Skeletal muscle satellite cell (primary cell): ENCODE measurements around the gene ABTB2.

Experiments used
- H3K27me3 ChIP-seq: 2 replicates; pipeline ENCODE4 v1.7.0; 2013; ENCODE audit warnings: low read length; ENCODE audit not compliant: control insufficient read depth, insufficient read depth
- H3K36me3 ChIP-seq: 2 replicates; pipeline ENCODE4 v1.7.0; 2013; ENCODE audit warnings: mild to moderate bottlenecking, control low read depth, low read length; ENCODE audit not compliant: insufficient read depth
- H3K4me1 ChIP-seq: 2 replicates; pipeline ENCODE4 v1.7.0; 2013; ENCODE audit warnings: low read length; ENCODE audit not compliant: control insufficient read depth, insufficient read depth
- H3K4me2 ChIP-seq: 2 replicates; pipeline ENCODE4 v1.7.0; 2013; ENCODE audit warnings: mild to moderate bottlenecking, low read length
- H3K4me3 ChIP-seq: 2 replicates; pipeline ENCODE4 v1.7.0; 2013; ENCODE audit warnings: low read length
- H3K9ac ChIP-seq: 2 replicates; pipeline ENCODE4 v1.7.0; 2013; ENCODE audit warnings: mild to moderate bottlenecking, low read depth, low read length, moderate library complexity
- H3K9me3 ChIP-seq: replicated peaks from 2 replicates; pipeline ENCODE4 v1.7.0; 2013; ENCODE audit warnings: mild to moderate bottlenecking, control low read depth, low read length

ABTB2 gene

GRCh38 chr11:34299284-34299972, 58.4 kb downstream of the ABTB2 start:
- Histone ChIP-seq H3K9me3 (no peaks in the 10 kb centered on the region), H3K9ac (no peak overlapping the region), H3K36me3 (no peaks in the 10 kb centered on the region), H3K4me2 (no peak overlapping the region), H3K4me1 (peaks cover 20% of the 10 kb centered on the region), H3K4me3 (no peak overlapping the region), H3K27me3 (peaks cover under 1% of the 10 kb centered on the region)

DNA sequence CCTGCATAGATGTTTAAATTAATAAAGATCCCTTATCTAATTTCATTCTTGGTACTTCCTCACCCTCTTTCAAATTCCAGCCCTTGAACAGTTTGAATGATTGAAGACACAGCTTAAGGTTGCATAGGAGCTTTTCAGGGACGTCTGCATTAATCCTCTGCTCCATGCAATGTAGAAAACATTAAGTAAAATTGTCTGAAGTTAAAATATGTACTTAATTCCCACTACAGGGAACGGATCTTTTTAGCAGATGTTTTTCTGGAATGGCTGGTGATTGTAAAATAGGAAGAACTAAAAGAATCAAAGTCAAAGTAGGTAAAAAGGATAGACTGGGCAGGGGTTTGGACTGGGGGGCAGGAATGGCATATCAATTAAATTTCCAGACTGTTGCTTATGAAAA, 58.9 kb downstream of the ABTB2 start:
- no peaks in the 10 kb centered on the region for H3K9me3 ChIP-seq
- no peak overlapping the region for H3K9ac ChIP-seq
- H3K36me3 ChIP-seq, result no peaks in the 10 kb centered on the region
- H3K27me3 ChIP-seq, result peaks cover 6% of the 10 kb centered on the region
- H3K4me3 ChIP-seq, result no peak overlapping the region
- H3K4me1 ChIP-seq, result peaks cover 20% of the 10 kb centered on the region
- H3K4me2 ChIP-seq, result no peak overlapping the region

- Histone ChIP-seq H3K9ac (no peak overlapping the region), H3K9me3 (no peaks in the 10 kb centered on the region)
Observed at GRCh38 chr11:34296412-34296811, 61.4 kb downstream of the ABTB2 start.

GRCh38 chr11:34292546-34292945, 65.3 kb downstream of the ABTB2 start:
- Histone ChIP-seq H3K9me3 (no peaks in the 10 kb centered on the region), H3K4me2 (no peak overlapping the region), H3K27me3 (peaks cover 26% of the 10 kb centered on the region), H3K9ac (no peak overlapping the region), H3K36me3 (no peaks in the 10 kb centered on the region), H3K4me3 (no peak overlapping the region), H3K4me1 (no peaks in the 10 kb centered on the region)

More at GRCh38 chr11:34296412-34296811, 61.4 kb downstream of the ABTB2 start:
- Histone ChIP-seq H3K4me2 (no peak overlapping the region), H3K4me1 (peaks cover 1% of the 10 kb centered on the region), H3K27me3 (peaks cover 15% of the 10 kb centered on the region), H3K4me3 (no peak overlapping the region), H3K36me3 (no peaks in the 10 kb centered on the region)

DNA sequence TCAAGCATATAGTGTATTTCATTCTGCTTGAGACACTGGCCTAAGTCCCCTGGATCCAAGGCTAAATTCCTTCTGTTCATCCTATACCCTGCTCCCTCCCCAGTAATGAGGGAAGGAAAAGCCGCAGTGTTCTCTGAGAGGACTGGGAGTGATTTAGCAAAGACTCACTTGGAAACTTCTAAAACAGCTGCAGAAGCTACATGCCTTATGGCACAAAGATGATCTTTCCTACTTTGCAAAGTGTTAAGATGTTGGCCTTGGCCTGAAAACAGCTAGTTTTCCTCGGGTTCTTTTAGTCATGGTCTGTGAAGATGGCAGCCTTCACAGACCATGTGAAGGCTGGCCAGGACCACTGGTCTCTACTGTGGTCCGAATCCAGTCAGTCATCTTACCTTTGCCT, 65.7 kb downstream of the ABTB2 start:
- H3K27me3 ChIP-seq, result peaks cover 26% of the 10 kb centered on the region
- H3K4me3 ChIP-seq, result no peak overlapping the region
- no peaks in the 10 kb centered on the region for H3K9me3 ChIP-seq
- no peak overlapping the region for H3K9ac ChIP-seq
- H3K4me2 ChIP-seq, result no peak overlapping the region
- H3K36me3 ChIP-seq, result no peaks in the 10 kb centered on the region
- no peaks in the 10 kb centered on the region for H3K4me1 ChIP-seq

- no peak overlapping the region for H3K4me2 ChIP-seq
- no peak overlapping the region for H3K9ac ChIP-seq
- no peak overlapping the region for H3K4me3 ChIP-seq
- H3K36me3 ChIP-seq, result no peaks in the 10 kb centered on the region
- H3K9me3 ChIP-seq, result no peaks in the 10 kb centered on the region
- H3K4me1 ChIP-seq, result no peaks in the 10 kb centered on the region
- H3K27me3 ChIP-seq, result peaks cover 26% of the 10 kb centered on the region
Observed at GRCh38 chr11:34290926-34291325, 66.9 kb downstream of the ABTB2 start.

DNA sequence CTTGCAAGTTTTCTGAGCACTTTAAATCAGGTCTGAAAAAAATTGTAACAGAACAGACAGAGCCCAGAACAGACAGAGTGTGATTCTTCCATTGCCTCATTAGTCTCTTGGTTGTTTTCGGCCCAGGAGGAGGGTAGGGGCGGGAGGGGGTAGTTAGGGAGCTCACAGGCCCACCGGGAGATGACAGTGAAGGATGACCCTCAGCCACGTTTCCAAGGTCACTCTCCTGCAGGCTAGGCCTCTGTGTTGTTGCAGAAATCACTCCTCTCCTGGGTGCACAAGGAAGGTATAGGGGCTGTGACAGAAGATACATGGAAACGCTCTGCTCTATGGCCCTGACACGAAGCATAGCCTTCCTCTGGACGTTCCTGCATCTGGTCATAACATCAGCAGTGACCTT, 69.3 kb downstream of the ABTB2 start:
- Histone ChIP-seq H3K27me3 (peaks cover 20% of the 10 kb centered on the region), H3K9me3 (no peaks in the 10 kb centered on the region), H3K9ac (no peak overlapping the region), H3K4me2 (no peak overlapping the region), H3K4me3 (no peak overlapping the region), H3K36me3 (no peaks in the 10 kb centered on the region), H3K4me1 (no peaks in the 10 kb centered on the region)

DNA sequence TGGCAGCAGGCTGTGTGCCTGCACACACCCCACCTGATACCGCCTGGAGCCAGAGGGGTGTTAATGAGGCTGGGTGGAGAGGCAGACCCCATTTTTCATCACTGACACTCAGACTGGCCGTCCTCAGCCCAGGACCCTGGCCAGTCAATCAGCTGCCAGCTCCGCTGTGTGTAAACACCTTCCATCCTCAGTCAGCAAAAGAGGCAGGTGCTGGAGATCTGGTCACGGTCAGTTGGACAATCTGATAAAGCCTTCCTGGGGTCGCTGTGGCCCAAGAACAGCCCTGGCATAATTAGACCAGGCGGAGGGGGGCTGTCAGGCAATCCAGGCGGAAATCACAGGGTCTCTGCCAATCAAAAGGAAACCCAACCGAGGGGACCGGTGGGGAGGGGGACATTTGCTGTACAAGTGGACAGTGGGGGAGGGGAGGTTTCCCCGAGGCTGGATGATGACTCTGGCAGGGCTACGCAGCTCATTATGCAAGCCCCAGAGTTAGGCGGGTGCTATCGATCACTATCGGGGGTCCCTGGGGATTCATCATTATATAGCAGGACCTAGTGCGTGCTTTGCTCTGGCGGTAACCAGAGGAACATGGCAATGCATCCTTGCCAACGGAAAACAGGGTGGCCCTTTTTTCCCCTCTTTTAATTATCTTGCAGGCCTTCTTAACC, 72.9 kb downstream of the ABTB2 start:
- Histone ChIP-seq H3K4me3 (no peak overlapping the region), H3K9ac (no peak overlapping the region), H3K9me3 (no peaks in the 10 kb centered on the region), H3K36me3 (no peaks in the 10 kb centered on the region), H3K27me3 (peaks cover 5% of the 10 kb centered on the region), H3K4me1 (no peaks in the 10 kb centered on the region), H3K4me2 (no peak overlapping the region)

GRCh38 chr11:34284156-34284555, 73.7 kb downstream of the ABTB2 start:
- no peak overlapping the region for H3K9ac ChIP-seq
- no peak overlapping the region for H3K4me2 ChIP-seq
- no peaks in the 10 kb centered on the region for H3K9me3 ChIP-seq
- no peak overlapping the region for H3K4me3 ChIP-seq
- no peaks in the 10 kb centered on the region for H3K27me3 ChIP-seq
- no peaks in the 10 kb centered on the region for H3K4me1 ChIP-seq
- no peaks in the 10 kb centered on the region for H3K36me3 ChIP-seq

- H3K4me2 ChIP-seq, result no peak overlapping the region
- H3K4me3 ChIP-seq, result no peak overlapping the region
- no peaks in the 10 kb centered on the region for H3K36me3 ChIP-seq
- no peaks in the 10 kb centered on the region for H3K4me1 ChIP-seq
- no peaks in the 10 kb centered on the region for H3K9me3 ChIP-seq
- no peaks in the 10 kb centered on the region for H3K27me3 ChIP-seq
- no peak overlapping the region for H3K9ac ChIP-seq
Observed at GRCh38 chr11:34280945-34281872, 76.6 kb downstream of the ABTB2 start.

DNA sequence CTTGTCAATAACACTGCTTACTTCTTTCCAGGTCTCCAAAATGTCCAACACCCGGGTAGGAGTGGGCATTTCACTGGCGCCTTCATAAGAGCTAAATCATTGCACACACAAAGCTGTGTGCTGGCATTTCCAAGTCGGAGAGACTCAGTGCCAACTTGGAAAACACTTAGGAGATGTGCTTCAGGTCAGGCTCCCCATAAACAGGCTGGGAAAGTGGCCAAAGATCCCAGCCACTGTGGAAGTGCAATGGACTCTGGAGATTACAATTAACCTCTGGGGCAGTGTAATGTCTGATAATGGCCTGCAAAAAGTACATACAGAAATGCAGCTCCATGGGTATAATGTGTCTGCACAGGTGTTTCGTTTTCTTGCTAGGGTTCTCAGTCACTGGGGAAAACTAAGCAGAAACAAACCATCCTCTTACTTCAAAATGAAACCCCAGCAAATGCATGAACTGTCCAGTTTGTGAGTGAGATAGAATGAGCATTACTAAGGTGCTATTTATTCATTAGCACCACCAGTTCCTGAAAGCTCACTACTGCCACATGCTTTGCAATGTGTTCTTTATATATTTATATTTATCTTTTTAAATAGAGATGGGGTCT, 79.0 kb downstream of the ABTB2 start:
- H3K9me3 ChIP-seq, result no peaks in the 10 kb centered on the region
- peaks cover 14% of the 10 kb centered on the region for H3K4me1 ChIP-seq
- H3K9ac ChIP-seq, result no peak overlapping the region
- H3K4me3 ChIP-seq, result no peak overlapping the region
- H3K36me3 ChIP-seq, result no peaks in the 10 kb centered on the region
- H3K4me2 ChIP-seq, result no peak overlapping the region
- H3K27me3 ChIP-seq, result no peaks in the 10 kb centered on the region
